BLaER1 treated with 17β-estradiol and CSF1 and Interleukin-3, amounts not matched to agents 10 nM and 100 nM (cell line): ENCODE measurements around the gene KCTD15.

Experiments
- H3K27ac ChIP-seq, 11 experiments: shearing (Covaris generic); formaldehyde crosslinking; 2 replicates each; pipeline ENCODE4 v1.8.1; 2022
- H3K27me3 ChIP-seq, 11 experiments: shearing (Covaris generic); formaldehyde crosslinking; 2 replicates each; pipeline ENCODE4 v1.8.1; 2022
- H3K36me3 ChIP-seq, 11 experiments: shearing (Covaris generic); formaldehyde crosslinking; 2 replicates each; pipeline ENCODE4 v1.8.1; 2022
- H3K4me1 ChIP-seq, 10 experiments: shearing (Covaris generic); formaldehyde crosslinking; 2 replicates each; pipeline ENCODE4 v1.8.1; 2022
- H3K4me2 ChIP-seq, 11 experiments: shearing (Covaris generic); formaldehyde crosslinking; 2 replicates each; pipeline ENCODE4 v1.8.1; 2022
- H3K4me3 ChIP-seq, 10 experiments: shearing (Covaris generic); formaldehyde crosslinking; 2 replicates each; pipeline ENCODE4 v1.8.1; 2022
- H3K9ac ChIP-seq, 11 experiments: shearing (Covaris generic); formaldehyde crosslinking; 2 replicates each; pipeline ENCODE4 v1.8.1; 2022
- H3K9me3 ChIP-seq, 11 experiments: shearing (Covaris generic); formaldehyde crosslinking; replicated peaks in 1 of 11; 2 replicates each; pipeline ENCODE4 v1.8.1; 2022
- H4K20me1 ChIP-seq, 11 experiments: shearing (Covaris generic); formaldehyde crosslinking; 2 replicates each; pipeline ENCODE4 v1.8.1; 2022
- Cebpa-rat ChIP-seq, 11 experiments: shearing (Covaris generic); IDR thresholded peaks; 2 replicates each; pipeline ENCODE4 v1.8.1; 2022

Gene KCTD15

GRCh38 chr19:33863436-33863835 lies 66.8 kb downstream of the KCTD15 start:
- H4K20me1 ChIP-seq = no peaks in the 10 kb centered on the region
- TF ChIP-seq Cebpa-rat (IDR thresholded peaks at IDR 0.05) = no peak

GRCh38 chr19:33864311-33864850 lies 67.7 kb downstream of the KCTD15 start:
- Histone ChIP-seq H3K27ac (no peak overlapping the region), H4K20me1 (no peaks in the 10 kb centered on the region), H3K4me3 (no peak overlapping the region), H3K9me3 (no peaks in the 10 kb centered on the region), H3K4me2 (no peak overlapping the region), H3K4me1 (peaks cover 0 to 5% (median 0%) of the 10 kb centered on the region in 10 experiments; a peak in 1 of 20 replicates), H3K36me3 (no peaks in the 10 kb centered on the region), H3K9ac (no peak overlapping the region), H3K27me3 (no peaks in the 10 kb centered on the region)
- TF ChIP-seq Cebpa-rat (IDR thresholded peaks at IDR 0.05) = no peak

More at GRCh38 chr19:33863436-33863835, 66.8 kb downstream of the KCTD15 start:
- no peak overlapping the region for H3K9ac ChIP-seq
- H3K27me3 ChIP-seq = no peaks in the 10 kb centered on the region
- H3K36me3 ChIP-seq = no peaks in the 10 kb centered on the region
- H3K4me3 ChIP-seq = no peak overlapping the region
- no peak overlapping the region for H3K27ac ChIP-seq
- H3K4me1 ChIP-seq = no peaks in the 10 kb centered on the region
- H3K4me2 ChIP-seq = no peak overlapping the region
- no peaks in the 10 kb centered on the region for H3K9me3 ChIP-seq

GRCh38 chr19:33865306-33865705 lies 68.6 kb downstream of the KCTD15 start:
- Histone ChIP-seq H4K20me1 (no peaks in the 10 kb centered on the region), H3K36me3 (no peaks in the 10 kb centered on the region), H3K27me3 (no peaks in the 10 kb centered on the region), H3K9me3 (no peaks in the 10 kb centered on the region), H3K4me3 (no peak overlapping the region), H3K9ac (no peak overlapping the region), H3K4me1 (peaks cover 0 to 5% (median 0%) of the 10 kb centered on the region in 10 experiments; a peak in 1 of 20 replicates), H3K27ac (no peak overlapping the region), H3K4me2 (no peak overlapping the region)
- TF ChIP-seq Cebpa-rat (IDR thresholded peaks at IDR 0.05) = no peak
